Hepatocyte (in vitro differentiated cells): ENCODE data around the gene TGM3.

Source experiments
- CTCF ChIP-seq: fragments of 200-600 bp; sonication (generic); IDR thresholded peaks from 2 replicates; pipeline ENCODE4 v1.5.1; 2016; ENCODE audit warnings: antibody characterized with exemption, mild to moderate bottlenecking; ENCODE audit not compliant: poor library complexity
- EZH2 ChIP-seq: fragments of 200-600 bp; sonication (generic); IDR thresholded peaks from 2 replicates; pipeline ENCODE4 v1.6.1; 2016; ENCODE audit warnings: antibody characterized with exemption, mild to moderate bottlenecking, borderline replicate concordance
- EZH2phosphoT487 ChIP-seq: fragments of 200-600 bp; sonication (generic); IDR thresholded peaks from one replicate; pipeline ENCODE4 v1.6.1; 2018; ENCODE audit warnings: antibody characterized with exemption, mild to moderate bottlenecking, low read depth, moderate library complexity; ENCODE audit not compliant: unreplicated experiment, severe bottlenecking

DNA sequence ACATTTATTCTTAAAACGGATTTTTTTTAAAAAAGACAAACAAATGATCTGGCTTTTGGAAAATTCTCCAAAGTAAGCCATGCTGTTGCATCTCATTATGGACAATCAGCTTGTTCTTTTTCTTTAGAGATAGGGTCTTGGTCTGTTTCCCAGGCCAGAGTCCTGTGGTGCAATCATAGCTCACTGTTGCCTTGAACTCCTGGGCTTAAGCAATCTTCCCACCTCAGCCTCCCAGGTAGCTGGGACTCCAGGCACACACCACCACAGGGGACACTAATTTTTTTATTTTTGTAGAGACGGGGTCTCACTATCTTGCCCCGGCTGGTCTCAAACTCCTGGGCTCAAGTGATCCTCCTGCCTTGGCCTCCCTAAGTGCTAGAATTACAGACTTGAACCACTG lies 45.9 kb upstream of the TGM3 start:
- TF ChIP-seq EZH2 (no peak), CTCF (no peak), EZH2phosphoT487 (no peak)
